Stimulated activated CD8-positive, alpha-beta memory T cell treated with anti-CD3 and anti-CD28 coated beads, Interleukin-7, amount 100 ng/mL, for 1 hour (primary cell): ENCODE data around the gene SYT2.

Experiments used
- DNase-seq, 2 donors: peaks; one replicate each; pipeline ENCODE4 v3.0.0-alpha.2; 2020; ENCODE audit warnings: low read depth in 2 of 2

The SYT2 gene

DNA sequence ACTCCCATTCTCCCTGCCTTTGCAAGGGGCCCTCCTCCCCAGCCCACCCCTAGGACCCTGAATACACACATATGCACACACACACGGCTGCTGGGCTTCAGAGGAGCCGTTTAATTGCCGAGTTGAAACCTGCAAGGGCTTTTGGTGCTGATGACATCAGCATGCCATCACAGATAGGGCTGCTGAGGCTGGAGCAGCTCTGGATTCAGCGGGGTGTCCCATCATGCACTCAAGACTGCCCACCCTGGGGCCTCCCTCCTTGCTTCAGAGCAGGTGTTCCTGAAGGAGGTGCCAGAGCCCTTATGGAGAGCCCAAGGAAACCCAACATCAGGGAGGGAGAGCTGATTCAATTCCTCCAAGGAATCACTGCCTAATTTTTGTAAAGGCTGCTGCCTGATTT lies 5.7 kb downstream of the SYT2 start:
- DNase-seq = no peak

DNA sequence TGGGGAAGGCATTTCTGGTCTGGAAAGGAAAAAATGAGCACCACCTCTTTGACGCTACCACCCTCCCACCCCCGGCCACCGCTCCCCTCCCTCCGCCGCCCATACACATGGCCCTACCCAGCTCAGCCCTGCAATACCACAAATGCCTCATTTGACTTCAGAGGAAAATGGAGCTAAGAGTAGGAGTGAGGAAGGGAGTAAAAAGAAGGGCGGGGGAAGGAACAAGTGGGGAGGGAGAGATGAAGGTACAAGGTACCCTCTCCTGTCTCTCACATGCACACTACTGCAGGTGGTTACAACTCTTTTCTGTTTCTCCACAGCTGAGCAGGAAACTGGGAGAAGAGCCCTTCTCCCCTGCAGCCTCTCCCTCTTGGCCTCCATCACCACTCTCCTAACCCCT lies 7.1 kb downstream of the SYT2 start:
- no peak for DNase-seq

DNA sequence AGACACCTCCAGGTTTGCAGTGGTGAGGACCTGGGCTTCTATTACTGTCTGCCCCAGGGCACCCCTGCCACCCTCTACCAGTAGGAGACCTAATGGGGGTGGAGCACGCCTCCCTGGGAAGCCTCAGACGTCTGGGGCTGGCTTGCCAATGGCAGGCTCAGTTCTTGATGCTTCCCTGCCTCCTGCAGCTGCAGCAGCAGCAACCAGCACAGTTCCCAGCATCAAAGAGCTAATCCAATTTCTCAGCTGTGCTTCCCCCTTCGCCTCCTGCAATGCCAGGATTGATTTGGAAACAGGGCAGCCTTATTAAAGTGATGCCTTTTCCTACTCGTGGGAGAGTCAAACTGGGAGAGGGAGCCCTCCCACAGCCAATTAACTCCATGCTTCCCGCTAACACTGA lies 8.2 kb downstream of the SYT2 start:
- no peak for DNase-seq

DNA sequence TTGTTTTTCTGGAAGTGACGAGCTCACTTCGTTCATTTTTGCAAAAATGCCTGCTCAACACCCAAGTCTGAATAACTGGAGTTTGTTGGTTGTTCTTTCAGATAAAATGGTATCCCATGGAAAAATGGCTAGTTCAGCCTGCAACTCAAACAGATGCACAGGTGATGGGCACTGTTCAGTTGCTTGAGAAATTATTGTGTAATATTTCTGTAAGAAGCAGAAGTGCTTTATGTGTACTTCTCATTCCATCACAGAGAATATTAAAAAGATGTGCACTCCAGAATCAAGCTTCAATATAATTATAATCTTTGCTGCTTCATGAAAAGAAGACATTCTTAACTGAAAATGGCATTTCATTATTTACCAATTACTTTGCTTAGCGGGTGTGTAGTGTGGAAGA lies 9.1 kb downstream of the SYT2 start:
- no peak for DNase-seq

DNA sequence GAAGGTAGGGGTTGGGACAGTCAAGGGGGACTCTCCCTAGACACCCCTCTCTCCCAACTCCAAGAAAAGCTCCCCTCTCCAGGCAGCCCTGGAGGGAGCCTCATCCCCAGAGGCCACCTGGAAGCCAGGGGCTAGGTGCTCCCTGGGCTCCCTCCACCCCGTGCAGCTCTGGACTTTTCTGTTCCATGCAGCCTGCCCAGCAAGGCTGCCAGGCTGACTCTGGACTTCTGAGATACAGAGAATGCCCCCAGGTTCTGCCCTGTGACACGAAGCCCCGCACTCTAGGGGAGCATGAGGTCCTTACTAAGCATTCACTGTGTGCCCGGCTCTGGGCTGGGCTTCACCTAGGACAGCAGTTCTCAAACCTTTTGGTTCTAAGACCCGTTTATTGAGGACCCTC lies 10.2 kb downstream of the SYT2 start:
- no peak for DNase-seq

DNA sequence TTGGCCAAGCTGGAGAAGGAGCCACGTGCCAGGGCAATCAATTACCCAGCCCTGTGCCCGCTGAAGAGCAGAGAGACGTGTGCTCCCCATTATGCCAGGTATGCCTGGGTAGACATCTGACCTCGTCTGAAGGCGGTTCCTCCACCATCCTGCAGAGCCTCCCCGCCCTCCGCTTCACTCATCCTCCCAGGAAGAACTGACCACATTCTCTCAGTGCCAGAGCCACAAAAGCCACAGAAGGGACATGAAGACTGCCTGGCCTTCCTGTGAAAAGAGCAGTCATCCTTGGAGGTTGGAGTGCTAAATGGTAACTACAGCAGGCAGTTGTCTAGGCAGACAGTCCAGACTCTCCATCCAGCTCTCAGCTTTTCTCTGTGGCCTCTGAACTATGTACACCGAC lies 12.0 kb downstream of the SYT2 start:
- DNase-seq = no peak

DNA sequence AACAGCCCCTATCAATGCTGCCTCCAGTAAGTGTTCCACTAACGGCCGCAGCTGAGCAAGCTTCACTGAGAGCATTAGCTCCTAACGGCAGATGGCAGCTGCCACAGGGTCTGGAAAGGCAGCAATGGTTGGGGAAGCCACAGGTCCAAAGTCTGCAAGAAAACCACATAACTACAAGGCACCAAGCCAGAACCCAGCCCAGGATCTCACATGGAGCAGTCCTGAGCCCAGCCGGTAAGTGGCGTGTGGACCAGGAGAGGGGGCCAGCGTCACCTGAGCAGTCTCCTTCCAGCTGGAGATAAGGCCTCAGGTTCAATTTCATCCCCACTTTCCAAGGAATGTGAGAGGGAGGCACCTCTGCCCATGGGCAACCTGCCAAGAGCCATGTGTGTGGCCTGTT lies 13.2 kb downstream of the SYT2 start:
- DNase-seq = no peak

DNA sequence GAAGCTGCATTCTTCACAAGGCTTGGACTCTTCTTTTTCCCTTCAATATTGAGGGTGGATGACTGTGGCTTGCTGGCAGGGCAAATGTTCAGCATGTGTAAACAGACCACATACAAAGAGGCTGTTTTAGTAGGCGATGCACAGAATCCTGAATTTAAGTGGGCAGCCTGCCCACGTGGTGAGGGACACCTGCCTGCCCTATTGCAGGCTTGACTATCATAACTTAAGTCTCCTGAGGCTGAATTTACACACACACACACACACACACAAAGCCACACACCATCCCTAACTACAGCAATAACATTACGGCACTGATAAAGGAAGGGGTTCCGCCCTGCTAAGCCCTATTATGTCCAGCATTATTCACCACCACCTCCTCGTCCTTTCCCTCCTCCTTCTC lies 15.9 kb downstream of the SYT2 start:
- DNase-seq = no peak

DNA sequence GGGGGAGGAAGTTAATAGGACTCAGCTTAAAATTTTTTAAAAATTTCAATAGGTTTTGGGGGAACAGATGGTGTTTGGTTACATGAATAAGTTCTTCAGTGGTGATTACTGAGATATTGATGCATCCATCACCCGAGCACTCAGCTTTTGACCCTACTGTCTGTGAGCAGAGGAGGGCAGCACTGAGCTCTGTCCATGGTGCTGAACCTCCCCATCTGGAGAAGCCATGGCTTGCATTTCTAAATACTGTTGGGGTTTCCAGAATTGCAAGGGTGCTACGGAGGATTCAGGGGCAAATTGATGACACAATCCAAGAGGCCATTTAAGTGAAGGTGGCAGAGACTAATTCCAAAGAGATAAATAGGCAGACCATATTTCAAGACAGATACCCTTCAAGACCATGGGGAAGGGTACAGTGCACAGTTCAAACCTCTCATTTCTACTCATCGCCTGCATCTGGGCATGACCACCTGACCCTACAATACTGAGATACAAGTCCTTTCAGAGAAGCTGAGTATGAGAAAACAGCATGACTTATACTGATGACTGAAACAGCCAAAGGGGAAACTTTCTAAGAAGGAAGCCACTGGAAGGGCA lies 17.2 kb downstream of the SYT2 start:
- peak; percentile 20 to 43 for DNase-seq

DNA sequence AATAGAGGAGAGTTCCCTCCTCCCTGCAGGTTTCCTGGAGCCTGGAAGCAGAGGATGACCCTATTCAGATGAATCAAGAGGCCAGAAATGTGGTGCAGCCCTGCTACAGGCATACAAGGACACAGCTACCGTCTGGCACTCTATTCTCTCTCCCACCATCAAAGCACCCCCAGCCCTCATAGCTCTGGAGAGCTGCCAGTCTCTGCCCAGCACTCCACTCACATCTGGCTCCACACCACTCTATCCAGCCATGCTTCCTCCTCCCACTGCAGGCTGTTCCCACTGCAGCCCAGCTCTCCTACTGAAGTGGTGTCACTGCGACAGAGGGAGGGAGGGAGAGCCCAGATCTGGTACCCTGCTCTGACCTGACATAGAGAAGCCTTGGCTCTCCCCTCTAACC lies 18.4 kb downstream of the SYT2 start:
- DNase-seq = no peak

DNA sequence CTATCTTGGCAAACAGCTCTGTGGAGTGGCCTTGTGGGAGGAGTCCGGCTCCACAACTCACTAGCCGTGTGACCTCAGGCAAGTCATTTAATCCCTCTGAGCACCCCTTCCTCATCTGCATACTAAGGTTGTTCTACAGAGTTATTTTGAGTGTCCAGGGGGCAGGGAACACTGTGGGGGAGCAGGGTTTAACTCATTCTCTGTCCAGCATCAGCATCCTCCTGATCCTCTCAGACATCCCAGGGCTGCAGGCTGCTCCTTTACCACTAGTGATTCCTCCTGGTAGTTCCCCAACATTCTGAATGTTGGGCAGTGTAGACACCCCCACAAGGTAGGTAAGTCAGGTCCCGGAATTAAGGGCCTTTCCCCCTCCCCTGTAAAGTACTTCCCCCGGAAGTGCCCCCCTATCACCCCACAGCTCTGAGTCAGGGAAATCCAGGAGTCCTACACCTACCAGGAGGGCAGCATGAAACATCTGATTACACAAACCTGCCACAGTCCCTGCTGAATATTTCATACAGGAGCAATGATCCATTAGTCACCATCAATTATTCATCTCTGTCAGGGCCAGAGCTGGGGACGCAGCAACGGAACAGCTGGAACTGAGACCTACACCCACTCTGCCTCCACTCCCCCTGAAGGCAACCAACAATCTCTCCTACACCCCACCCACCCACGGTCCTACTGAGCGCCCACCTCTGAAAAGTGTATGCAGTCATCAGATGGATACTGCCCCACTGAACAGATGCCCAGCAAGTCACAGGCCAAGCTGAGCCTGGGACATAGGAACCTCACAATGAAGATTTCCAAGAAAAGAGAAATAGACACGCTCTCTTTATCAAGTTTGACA lies 20.5 kb downstream of the SYT2 start:
- DNase-seq = no peak

DNA sequence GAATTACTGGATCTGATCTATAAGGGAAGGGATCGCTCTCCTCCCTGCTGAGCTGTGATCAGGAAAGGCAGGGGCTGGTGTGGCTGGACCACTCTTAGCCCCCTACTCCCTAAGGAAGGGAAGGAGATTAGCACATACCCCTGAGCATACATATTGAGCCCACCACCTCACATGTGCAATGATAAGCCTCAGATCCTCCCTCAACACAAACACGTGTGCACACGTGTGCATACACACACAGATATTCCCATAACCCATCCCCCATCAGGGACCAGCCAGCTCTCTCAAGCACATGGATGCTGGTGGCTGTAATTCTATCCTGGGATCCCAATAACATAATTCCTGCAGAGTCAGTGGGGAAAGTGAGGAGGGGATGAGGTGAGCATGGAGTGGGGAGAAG lies 21.2 kb downstream of the SYT2 start:
- DNase-seq = no peak

DNA sequence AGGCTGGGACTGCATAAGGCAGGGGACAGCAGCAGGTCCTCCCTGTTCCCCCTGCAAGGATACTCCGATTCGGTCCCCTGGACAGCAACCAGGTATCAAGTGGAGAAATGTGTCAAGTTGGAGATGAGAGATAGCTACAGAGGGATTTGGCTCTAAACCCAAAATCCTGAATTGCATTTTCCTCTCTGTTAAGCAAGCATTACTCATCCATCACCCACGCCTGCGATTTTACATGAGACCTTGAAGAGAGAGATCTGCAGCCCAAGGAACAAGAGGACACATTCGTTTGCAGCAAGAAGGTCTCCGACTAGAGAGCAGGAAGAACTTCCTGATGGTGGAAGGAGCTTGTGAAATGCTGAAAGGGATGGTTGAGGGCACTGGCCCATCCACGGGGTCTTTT lies 21.9 kb downstream of the SYT2 start:
- DNase-seq = no peak

DNA sequence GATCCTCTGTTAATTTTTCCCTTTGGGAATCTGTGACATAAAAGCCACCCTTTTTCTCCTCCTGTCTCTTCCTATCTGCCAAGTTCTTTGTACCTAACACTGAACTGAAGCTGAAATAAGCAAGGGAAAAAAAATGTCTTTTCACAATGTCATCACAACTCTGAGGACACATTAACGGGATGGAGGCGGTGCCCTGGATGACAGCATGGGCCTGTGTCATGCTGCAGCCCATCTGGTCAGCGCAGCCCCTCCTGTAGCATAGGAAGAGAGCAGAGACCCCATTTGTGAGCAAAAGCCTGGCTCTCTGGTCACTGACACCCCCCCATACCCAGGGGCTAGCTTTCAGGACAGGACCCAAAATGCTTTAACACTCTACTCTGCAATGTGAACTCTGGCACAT lies 22.5 kb downstream of the SYT2 start:
- no peak for DNase-seq

DNA sequence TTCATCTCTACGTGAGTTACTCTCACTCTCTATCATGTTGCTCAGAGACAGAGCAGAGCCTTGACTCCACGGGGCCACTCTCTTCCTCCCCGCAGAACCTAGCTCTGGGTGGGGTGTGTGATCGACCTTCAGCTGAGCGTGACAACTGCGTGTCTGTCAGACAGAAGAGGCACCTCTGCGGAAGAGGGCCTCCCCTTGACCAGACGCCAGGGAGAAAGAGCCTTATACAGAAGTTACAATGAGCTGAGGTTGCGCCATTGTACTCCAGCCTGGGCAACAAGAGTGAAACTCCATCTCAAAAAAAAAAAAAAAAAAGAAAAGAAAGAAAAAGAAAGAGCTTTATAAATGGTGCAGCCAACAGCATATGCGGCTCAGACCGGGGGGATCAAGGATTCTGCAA lies 22.9 kb downstream of the SYT2 start:
- no peak for DNase-seq

DNA sequence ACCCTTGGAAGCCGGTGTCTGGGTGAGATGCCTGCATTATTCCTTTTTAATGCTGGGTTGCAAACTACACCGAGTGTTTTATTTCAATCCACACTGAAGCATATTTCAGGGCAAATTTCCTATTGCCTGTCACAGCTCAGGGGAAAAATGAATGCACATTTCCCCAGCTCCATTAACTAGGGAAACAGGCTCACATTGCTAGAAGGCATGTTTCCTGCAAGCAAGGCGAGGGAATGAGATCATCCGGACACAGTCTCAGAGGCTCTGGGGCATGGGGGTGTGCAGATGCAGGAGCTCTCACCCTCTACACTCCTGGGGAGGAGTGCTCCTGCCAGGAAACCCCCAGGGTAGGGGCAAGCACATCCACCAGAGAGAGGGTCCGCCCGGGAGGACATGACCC lies 24.6 kb downstream of the SYT2 start:
- DNase-seq = no peak

DNA sequence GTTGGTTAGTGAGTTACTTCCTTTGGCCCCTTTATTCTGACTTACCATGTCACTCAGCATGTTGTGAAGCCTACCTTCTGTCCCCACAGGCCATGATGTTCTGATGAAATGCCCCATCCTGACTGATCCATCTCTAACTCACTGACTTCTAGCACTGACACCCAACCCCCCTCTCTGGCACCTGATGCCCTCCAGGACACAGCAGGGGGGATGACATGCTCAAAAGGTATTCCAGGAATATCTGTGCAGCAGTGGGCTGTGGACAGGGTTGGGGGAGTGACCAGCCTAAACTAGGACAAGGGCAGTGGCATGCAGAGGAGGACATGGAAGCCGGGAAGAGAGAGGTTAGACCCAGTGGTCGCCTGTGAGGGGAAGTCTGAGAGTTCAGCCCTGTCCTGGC lies 25.5 kb downstream of the SYT2 start:
- DNase-seq = no peak

DNA sequence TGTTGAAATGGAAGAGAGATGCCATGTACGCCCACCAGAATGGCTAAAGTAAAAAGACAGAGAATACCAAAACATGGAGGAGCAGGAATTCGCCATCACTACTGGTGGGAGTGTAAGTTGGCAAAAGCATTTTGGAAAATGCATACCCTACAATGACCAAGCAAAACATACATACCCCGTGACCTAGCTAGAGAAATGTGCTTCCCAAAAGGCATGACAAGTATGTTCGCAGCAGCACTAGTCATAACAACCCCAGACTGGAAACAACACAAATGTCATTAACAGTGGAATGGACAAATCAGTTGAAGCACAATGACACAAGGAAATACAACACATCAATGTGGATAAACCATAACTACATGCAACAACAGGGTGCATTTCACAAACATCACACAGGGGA lies 27.2 kb downstream of the SYT2 start:
- no peak for DNase-seq

DNA sequence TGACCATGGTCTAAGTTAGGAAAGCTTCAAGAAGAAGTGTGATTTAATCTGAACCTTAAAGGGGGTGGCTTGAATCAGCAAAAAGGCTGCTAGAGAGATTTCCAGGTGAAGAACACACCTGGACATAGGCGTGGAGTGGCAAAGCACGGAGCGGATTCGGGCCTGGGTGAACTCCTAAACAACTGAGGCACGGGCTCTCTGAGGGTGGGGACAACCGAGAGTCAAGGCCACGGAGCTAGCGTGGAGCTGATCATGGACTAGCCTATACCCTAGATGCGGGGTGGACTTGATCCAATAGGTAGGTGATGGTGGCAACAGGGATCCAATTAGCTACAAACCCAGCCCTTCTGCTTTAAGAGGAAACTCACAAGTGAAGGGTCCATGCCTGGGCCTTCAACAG lies 27.8 kb downstream of the SYT2 start:
- DNase-seq = no peak

DNA sequence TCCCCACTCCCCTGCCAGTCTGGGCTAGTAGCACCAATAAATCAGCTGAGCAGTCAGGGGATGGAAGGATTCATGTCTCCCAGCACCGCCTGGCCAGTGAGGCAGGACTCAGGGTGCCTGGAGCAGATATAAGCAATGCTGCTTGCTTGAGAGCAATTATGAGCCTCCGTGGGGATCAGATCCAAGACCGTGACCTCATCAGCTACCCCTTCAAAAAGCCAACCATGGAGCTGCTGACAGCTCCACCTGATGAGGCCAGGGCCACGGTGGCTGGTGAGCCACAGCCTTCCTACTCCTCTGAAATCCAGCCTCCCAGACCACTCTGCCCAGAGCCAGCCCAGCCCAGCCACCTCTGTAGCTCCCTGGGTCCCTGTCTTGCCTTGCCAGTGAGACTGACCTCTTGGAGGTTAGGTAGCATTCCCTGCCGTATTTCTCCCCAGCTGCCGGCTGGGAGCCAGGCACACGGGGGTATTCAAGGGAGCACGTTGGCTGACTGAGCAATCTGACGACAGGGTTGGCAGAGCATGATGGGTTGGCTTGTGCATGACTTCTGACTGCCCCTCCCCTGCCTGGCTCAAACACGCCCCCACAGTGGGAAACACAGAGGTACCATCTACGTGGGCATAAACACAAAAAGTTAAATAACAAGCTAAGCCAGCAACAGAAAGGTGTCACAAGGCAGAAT lies 28.4 kb downstream of the SYT2 start:
- no peak for DNase-seq

DNA sequence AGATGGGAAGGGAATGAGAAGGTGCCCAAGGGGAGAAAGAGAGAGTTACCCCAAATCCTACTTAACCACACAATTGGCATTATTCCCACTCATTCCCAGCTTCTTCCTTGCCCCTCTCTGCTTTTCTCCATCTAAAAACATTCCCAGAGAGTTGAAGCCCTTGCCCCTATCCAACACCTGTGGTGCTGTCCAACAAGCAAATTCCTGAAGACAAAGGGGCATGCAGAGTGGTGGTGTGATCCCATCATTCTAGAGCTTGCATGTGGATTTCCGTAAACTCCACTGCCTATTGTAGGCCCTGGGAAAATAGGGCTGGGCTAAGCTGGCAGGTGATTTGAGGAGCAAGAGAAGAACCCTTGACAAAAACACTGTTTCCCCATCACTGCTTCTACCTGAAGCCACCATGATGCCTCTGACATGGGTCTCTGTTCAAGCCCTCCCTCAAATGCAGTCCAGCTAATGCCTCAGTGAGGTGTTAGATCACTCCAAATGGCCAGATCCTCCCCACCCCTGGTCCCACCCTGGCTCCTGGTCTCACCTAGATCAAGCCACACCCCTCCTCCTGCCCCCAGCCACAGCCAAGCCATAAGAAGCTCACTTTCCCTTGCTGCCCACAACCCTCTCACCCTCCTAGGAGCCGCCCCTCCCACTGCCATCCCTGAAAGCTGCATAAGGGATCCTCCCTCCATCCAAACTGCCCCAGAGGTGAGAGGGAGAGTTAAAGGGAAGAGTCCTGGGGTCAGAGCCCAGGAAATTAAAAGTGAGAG lies 29.5 kb downstream of the SYT2 start:
- DNase-seq = no peak

DNA sequence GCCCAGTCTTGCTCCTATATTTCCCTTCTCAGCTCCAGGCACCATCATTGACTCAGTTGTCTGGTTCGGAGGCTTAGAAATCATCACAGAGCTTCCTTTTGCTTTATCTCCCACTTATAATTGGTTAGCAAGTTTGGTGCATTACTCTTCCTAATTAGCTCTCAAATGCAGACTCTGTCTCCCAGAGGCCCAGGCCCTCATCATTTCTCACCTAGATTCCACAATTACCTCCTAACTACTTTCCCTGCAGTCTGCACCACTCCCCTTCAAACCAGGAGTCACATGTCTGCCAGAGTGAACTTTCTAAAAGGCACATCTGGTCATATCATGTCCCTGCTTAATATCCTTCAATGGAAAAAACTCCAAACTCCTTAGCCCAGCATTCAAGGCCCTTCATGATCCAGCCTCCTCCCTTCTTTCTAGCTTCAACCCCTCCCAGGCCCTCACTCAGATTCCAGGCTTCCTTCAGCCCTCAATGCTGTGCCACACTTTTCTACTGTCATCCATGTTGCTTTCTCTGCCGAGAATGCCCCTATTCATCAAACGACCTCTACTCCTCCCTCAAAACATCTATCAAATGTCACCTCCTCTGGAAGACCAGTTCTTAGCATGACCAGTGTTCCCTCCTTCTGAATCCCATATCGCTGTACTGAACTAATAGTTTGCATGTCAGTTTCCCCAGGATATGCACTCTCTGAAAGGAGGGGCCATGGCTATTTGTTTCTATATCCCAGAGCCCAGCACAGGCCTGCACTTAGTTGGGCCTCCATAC lies 30.7 kb downstream of the SYT2 start:
- DNase-seq = no peak
